Dedifferentiated amniotic fluid mesenchymal stem cell (primary cell): Measurements from ENCODE around the gene GNAZ.

ENCODE experiments used
- DNase-seq: peaks from one replicate; pipeline ENCODE4 v3.0.0-alpha.2; 2016; ENCODE audit errors: extremely low spot score

GNAZ gene

DNA sequence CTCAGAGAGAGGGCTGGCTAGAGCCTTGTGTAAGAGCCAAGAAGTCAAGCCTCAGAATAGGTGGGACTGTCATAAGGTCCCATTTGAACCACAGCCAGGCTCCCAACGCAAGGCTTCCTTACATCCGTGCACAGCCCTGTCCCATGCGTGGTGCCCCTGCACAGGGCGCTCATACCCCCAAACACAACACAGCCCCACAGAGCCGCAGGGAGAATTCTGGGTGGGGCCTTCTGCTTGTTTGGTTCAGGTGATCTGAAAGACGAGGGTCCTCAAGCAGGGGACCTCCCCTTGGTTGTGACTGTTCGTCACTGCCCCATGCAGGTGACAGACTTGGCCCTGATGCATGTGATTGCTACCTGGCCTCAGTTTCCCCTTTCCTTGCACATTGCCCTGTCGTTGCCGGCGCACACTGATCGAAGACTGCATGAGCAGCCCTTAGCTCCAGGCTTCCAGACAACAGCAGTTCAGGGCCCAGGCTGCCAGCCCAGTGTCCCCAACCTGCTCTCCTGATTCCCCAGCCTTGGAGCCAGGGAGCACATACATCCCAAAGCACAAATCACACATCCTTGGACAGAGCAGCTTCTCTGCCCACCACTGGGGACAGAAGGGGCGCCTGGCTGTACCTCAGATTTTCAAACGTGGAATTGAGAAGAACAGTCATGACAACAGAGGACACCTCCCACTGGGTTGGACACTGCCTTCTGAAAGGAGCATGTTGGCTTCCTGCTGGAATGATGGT is 22.1 kb downstream of the GNAZ start:
- DNase-seq = no peak

DNA sequence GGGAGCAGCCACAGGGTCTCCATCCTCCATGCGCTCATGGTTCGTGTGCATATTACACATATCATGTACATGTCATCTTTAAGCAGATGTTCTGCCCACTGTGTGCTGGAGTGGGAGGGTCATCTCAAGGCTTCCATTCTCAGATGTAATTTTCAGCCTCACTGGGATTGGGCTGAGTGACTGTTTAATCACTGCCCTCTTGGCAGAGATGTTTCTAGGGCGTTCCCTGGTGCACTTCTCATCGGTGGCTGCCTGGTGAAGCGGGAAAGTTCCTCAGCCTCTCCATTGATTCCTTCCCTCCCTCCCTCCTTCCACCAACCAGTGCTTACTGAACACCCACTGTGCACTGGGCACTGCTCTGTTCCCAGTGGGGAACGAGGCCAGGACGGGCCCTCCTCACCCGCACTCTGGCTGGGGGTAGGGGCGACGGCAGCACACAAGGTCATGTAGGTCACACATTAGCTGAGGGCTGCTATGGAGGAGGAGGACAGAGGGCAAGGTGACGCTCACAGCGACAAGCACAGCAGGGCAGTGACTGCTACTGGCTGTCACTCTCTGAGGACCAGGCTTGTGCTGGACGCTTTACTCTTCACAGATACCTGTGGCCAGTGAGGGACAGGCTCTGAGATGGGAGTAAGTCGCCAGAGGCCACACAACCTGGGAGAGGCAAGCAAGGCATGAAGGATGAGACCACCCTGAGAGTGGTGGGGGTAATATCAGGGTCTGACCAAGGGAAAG is 22.9 kb downstream of the GNAZ start:
- DNase-seq = no peak

DNA sequence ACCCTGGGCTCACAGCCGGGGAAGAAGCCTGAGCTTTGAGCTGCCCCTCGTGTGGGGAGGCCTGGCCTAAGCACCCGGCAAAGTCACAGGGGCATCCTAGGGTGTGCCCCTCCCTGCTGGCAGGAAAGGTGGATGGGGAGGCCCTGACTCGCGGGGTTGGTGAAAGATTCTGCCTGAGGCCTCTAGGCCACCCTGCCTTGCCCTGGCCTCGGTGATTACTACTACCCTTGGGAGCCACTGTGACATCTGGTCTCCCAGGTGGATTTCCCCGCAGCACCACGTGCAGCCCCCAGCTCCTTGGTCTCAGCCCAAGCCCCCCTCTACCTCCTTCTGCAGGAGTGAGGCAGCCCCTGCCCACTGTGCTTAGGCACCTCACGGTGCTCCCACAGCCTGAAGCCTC is 23.9 kb downstream of the GNAZ start:
- DNase-seq = no peak

DNA sequence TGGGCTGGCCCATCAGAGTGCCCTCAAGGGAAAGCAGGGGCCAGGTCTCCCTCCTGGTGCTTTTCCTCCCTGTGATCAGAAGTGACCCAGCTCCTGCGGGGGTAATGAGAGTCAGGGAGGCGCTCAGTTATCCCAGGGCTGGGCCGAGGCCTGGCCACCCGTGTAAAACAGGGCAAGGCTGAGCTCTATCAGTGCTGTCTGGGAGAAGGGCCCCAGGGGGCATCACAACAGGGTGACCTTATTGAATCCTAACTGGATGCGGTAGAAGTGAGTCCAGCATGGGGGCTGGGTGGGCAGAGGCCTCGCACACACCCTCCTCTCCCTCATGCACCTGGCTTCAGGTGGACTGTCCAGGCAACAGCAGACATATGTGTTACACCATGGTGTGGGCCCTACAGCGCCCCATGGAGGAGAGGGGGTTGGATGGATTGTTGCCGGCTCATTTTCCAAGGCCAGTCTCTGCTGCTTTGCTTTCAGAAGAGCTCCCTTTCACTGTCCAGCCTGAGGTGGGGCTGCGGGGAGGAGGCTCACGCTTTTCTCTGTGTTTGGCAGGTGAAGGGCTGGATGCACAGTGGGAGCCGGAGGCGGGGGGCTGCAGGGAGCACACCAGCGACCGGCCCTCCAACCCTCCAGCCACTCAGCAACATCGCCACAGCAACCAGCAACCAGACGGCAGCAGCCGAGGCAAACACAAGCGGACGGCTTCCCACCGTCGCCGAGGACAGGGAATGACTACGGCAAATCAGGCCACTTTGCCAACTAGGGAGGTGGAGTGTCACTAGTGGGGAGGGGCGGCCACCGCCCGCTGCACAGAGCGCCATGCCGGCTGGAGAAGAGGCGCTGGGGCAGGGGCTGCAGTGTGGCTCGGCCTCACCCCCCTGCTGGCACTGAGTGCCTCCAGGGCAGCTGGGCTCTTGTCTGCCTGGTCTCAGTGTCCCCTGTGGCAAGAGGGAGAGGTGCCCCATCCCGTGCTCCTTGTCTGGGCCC is 24.7 kb downstream of the GNAZ start:
- no peak for DNase-seq

DNA sequence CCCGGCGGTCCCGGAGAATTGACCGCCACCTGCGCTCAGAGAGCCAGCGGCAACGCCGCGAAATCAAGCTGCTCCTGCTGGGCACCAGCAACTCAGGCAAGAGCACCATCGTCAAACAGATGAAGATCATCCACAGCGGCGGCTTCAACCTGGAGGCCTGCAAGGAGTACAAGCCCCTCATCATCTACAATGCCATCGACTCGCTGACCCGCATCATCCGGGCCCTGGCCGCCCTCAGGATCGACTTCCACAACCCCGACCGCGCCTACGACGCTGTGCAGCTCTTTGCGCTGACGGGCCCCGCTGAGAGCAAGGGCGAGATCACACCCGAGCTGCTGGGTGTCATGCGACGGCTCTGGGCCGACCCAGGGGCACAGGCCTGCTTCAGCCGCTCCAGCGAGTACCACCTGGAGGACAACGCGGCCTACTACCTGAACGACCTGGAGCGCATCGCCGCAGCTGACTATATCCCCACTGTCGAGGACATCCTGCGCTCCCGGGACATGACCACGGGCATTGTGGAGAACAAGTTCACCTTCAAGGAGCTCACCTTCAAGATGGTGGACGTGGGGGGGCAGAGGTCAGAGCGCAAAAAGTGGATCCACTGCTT is 25.5 kb downstream of the GNAZ start:
- no peak for DNase-seq

DNA sequence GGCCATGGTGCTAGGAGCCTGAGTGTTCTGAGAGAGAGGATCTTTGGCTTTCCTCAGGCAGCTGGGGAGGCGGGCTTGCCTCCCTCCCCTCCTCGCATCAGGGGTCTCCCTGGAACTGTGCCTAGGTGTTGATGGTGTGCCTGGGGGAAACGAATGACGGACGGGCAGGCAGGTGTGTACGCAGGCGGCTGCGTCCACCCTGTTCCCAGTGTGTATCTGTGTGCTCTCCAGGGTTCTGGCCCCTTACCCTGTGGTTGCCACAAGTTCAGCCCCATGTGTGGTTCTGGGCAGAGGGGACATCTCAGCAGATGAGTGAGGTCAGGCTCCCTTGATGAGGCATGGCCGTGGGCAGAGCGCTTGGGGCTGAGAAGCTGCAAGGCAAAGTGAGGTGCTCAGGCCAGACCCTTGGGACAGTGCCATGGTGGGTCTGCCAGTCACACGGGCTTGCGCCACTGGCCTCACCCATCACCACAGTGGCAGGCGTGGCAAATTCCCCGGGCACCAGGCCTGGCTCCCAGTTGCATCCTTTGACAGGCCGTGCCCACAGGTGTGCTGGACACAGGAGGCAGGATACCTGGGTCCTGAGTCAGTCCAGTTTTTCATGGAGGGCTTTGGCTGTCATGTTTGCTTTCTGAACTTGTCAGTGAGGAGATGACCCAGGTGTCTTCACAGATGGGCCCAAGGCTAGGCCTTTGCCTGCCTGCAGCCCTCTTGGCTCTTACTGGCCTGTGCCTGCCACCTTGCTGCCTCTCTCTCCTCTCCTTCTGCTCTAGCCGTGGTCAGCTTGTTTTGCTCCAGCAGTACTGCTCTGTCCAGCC is 27.3 kb downstream of the GNAZ start:
- DNase-seq = no peak

DNA sequence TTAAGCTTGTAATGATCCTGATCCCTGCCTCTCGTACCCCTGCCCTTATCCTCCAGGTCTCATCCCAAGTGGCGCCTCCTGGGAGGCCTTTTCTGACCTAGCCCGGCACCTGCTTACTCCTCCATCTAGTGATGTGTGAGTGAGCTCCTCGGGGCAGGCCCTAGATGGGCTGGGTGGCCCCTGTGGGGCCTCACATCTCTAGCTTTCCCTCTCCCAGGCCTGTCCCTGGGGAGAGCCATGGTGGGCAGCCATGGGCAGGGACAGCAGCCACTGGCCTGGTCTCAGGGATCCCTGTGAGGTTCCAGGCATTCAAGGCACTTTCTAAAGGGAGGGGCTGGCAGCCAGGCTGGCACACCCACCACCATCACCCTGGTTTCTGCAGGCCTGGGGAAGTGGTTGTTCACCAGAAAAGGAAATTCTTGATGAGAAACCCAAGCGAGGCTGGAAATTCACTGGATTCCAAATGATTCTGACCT is 27.9 kb downstream of the GNAZ start:
- no peak for DNase-seq

DNA sequence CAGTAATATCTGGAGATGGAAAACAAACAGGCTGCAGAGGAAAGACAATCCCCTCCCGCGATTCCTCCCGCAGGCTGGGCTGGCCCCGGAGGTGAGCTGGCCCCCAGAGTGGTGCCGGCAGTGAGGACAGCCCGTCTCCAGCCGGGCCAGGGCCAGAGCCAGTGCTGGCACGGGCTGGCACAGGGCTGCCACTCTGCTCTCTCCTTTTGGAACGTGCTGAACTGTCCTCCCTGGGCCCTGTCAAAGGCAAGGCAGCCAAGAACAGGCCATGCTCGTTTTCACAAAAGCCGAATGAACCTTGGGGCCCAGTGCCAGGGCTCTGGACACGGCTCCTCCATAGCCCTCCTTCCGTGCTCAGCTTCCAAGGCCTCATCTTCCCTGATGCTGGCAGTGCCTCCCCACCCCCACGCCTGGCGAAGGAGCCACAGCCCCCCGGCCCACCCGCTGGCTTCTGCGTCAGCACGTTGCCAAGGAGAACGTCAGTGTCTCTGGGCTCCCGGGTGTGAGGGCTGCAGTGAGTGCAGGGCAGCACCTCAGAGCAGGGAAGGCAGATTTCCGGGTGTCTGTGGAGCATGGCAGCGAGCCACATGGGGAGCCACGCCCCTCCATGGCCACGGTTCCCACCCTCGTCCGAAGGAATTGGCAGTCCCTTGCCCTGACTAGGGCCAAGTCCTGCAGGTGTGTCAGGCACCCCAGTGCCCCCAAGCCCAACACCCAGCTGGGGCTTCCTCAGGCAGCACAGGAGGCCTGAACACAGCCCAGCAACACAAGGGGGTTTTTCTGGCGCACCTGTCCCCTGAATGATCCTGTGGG is 28.6 kb downstream of the GNAZ start:
- no peak for DNase-seq

DNA sequence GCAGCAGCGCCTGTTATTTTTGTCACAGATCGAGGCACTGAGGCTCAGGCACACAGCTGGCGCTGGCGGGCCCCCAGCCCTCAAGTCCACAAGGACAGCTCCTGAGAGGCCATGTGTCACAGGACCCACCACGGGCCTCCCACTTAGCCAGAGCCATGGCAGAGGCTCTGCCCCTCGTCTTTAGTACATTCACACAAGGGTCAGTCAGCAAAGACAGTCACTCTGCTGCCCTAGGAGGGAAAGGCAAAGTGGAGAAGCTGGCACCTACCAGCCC is 29.1 kb downstream of the GNAZ start:
- DNase-seq = no peak

DNA sequence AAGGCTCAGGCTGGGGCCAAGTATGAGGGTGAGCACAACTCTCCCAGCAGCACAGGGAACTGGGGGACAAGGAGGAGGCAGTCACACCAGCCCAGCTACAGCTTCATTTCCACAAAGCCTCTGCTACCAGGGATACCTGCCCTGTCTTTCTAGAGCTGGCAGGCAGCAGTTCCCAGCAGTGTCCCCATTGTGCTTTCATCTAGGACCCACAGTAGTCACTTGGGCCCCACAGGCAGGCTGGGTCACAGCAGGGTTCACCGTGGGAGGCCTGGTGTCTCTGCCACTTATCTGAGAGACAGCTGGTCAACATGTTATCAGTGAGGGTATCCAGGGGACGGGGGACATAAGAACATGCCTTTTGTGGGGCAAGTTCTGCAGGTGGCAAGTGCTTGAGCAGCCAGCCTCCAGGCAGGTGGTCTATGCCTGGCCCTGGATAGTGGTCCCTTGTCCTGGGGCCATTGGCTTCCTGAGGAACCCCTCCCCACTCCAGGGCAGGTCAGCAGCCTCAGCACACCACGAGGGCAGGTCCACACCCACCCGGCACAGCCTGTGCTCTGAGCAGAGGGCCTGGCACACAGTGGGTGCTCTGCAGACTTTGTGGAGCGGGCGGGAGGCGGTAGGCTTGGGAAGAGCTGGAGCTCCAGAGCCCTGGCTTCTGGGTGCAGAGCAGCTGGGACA is 29.9 kb downstream of the GNAZ start:
- no peak for DNase-seq

DNA sequence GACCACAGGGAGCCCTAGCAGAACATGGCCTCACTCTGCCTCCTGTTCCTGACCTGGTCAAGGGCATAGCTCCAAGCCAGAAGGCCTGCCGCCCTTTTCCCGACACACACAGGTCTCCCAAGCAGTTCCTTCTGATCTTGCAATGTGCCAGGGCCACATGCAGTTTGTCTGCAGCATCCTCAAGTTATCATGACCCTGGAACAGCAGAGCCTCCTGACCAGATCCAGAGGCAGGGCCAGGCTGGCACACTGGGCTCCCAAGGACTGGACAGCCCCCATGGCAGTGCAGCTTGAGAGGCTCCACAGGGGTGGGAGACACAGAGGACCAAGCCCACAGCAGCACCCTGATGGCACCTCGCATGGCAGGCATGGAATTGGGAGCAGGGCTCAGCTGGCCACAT is 31.2 kb downstream of the GNAZ start:
- DNase-seq = no peak

DNA sequence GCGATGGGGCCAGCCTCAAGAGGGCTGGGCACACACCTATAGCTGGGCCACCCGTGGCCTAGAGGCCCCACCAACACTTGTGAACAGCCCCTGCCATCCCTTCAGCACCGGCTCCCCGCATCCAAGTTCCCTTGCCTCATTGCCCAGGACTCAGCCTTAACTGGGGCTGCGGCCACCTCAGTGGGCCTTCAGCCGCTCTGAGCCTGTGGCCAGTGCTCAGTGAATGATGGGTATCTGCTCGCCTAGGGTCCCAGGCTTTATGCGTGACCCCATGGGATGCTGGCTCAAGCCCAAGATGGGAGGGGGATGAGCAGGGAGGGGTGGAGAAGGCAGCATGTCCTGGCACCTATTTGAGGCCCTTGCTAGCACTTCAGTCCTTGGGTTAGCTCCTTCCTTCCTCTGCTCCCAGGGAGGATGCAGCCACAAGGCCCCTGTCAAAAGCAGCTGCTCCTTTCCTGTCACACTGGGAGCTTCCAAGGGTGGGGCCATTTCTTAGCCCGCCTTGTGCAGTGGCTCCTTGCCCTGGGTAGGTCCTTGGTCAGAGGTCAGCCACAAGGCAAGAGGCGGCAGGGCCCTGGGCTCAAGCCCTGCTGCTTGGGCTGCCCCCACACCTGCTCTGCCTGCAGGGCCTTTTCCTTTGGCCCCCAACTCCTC is 31.8 kb downstream of the GNAZ start:
- DNase-seq = no peak

DNA sequence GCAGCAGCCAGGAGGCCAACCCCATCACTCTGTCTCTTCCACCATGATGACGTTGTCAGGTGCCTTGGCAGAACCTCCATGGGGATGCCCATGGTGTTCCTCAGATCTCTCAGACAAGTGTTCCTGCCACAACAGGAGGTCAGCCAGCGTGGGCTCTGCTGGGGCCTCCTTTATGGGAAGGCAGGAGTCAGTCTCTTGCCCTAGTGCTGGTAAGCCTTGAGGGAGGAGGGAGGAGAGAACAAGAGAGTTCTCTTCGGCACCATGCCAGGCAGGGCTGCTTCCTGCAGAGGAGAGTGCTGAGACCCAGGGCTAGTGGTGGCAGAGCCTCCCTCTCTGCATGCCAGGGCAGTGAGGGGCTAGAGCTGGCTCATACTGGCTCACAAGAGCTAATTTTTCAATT is 32.5 kb downstream of the GNAZ start:
- DNase-seq = no peak

DNA sequence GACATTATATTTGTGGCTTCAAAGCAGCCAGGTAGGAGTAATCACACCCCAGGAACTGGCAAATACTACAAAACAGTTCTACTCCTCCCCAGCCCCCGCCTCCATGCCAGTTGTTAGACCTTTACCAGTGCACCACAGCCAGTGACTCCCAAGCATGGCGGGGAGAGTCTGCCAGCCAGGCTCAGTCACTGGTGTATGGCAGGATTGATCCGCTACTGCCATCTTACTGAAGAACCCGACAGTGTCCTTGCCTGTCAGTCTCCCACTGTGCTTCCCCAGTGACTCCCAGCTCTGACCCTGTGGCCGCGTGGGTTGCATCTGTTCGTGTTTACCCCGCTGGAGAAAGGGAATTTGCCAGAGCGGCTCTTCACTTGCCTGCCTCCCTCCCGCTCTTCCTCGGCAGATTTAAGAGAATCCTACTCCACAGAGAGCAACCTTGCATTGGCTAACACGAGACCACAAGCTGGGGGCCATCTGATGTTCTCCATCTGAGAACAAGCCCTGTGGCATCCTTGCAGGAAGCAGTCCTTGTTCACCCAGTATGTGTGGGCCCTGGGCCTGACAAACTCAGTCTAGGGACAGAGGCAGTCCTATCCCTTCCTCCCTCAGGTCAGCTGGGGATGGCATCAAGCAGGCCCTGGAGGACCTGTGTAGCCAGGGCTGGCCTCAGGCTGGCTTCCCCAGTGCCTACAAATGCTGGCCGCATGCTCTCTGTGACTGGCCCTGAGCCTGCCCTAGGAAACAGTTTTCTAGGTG is 33.1 kb downstream of the GNAZ start:
- no peak for DNase-seq

DNA sequence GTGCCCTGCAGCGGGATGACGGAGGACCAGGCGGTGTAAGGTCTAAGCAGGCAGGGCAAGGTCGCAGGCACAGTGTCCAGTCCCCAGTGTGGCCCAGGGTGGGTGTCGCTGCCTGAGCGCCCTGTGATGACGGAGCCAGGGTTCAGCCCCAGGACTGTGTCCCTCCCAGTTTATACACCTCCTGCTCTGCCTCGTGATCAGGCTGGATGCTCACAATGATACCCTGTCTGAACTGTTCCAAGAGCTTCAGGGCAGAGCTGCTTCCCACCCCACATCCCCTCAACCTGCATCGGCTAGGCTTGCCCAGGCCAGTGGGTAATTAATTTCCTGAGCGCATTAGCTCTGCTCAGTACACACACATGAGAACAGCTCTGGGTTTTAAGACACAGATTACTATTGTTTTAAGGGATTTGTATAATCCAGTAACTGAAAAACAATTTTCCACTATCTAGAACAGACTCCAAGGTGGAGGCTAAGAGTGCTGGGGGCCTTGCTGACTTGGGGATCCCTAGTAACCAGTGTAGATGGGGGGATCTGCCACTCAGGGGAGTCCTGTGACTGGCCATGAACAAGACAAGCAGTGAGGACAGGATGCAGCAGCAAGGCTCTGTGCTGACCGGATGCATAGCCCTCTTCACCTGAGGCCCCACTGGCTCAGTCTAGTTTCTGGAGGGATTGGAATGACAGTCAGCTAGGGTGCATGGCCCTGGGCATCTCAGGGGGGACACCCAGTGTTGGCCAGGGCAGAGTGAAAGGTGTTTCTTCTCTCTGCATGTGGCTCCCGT is 34.1 kb downstream of the GNAZ start:
- no peak for DNase-seq

DNA sequence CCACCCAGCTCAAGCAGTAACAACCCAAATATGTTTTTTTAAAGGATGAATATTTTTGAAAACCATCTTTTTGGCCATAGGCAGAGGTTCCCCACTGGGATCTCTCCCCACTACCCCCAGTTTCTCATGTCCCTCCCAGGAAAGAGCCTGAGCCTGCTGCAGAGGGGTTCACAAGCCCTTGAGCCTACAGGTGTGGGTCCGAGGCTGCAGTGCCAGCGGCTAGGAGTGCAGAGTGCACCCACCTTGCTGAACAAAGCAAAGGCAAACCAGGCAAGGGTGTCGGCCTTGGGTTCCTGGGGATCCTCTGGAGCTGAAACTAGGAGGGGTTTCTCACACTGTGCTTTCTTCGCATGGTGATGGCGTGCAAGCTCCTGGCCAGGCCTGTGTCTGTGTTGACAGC is 35.0 kb downstream of the GNAZ start:
- DNase-seq = no peak

DNA sequence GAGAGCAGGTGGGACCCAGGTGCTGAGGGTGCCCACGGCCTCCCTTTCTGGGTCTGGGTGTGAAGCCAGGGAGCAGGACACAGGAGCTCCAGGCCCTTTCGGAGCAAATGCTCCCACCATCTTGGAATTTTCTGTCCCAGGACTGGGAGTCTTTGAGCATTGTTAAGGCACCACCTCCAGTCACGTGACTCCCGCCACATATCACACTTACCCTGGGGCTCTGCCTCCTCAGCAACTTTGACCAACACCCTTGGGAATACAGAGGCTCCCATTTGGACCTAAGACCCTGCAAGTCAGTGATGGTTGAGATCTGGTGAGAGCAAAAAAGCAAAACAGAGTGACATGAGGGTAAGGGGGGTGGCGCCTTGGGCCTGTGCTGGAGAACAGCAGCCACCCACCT is 35.6 kb downstream of the GNAZ start:
- no peak for DNase-seq

DNA sequence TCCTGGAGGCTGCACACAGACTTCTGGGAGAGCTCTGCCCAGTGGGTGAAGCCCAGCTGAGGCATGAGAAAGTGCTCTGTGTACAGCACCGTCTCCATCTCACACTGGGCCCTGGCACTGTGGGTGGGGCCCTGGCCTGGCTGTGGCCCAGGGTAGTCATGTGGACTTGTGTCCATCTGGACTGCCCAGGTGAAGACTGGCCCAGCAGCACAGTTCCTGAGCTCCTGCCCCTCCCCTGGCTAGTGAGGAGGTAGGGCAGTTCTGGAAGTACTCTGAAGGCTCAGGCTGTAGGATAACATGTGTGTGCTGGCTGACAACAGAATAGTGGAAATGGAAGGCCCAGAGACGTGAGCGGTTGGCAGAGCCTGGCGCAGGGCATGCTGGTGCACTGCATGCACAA is 36.0 kb downstream of the GNAZ start:
- no peak for DNase-seq
